NCI-H1092 (cell line): ENCODE results near the gene FMN1.

Experiments
- DNase-seq: peaks from one replicate; lab custom pipeline; 2025; lab: John Stamatoyannopoulos, UW

FMN1 gene

DNA sequence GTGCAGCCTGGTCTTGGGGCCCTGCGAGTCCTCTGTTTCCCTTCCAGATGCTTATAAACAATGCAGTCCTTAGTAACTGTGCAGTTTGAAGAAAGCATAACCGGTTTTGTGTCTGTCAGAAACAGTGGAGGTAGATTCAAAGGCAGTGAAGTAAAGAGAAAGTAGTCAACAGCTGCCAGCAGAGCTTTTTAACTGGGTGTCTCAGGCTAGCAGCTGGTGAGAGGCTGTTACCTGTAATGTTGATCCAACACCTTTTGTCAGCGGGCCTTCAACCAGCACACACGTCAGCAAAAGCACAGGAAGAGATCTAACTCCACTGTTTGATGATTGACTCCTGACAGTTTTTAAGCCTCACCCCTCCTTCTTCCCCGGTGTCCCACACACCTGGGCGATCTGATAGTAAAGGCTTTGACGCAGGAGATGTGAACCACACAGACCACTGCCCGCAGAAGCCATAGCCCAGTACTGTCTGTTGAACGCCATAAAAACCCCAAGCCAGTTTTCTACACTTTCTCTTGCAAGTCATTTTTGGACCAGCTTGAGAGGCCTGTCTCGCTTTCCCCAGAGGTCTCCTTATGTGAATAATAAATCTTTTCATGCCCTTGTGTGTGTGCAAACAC lies 178.0 kb downstream of the FMN1 start:
- DNase-seq = no peak

- no peak for DNase-seq
Observed at GRCh38 chr15:33014586-33014985, 179.9 kb downstream of the FMN1 start.

DNA sequence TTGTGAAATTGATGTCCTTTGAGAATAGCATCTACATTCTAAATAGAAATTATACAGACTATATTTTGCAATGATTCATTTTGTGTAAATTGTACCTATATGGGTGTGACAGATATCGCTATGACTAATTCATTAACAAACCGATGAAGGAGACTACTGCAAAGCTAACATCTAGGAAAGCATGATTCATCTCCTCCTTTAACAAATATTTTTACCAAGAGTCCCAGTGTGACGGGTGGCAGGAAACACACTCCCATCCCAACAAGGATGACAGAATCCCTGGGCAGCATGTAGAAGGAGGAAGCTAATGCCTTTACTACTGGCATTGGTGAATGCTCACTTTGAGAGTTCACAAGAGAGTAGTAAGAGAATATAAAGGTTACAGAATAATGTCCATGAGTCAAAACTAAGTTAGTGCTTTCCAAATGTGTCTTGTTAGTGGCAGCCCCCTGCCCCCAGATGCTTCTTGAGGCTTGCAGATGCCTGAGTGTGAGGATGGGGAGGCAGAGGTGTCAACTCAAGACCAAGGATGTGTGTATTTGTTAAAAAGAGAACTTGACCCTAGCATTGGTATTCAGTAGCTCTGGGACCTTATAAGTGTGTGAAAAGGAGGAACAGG lies 180.6 kb downstream of the FMN1 start:
- DNase-seq = no peak

- no peak for DNase-seq
Observed at GRCh38 chr15:33011976-33012375, 182.5 kb downstream of the FMN1 start.

DNA sequence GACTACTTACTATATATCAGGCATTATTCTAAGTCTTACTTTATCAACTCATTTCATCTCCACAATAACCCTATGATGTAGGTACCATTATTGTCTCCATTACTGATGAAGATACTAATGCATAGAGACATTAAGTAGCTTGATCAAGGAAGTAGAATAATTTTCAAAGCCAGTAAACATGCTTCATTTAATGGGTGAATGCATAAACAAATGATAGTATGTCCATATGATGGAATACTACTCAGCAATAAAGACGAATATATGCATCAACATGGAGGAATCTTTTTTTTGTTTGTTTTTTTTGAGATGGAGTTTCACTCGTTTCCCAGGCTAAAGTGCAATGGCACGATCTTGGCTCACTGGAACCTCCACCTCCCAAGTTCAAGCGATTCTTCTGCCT lies 184.9 kb downstream of the FMN1 start:
- DNase-seq = no peak

GRCh38 chr15:33009026-33009425 lies 185.5 kb downstream of the FMN1 start:
- DNase-seq = no peak

GRCh38 chr15:33008284-33008995 lies 186.1 kb downstream of the FMN1 start:
- DNase-seq = no peak

DNA sequence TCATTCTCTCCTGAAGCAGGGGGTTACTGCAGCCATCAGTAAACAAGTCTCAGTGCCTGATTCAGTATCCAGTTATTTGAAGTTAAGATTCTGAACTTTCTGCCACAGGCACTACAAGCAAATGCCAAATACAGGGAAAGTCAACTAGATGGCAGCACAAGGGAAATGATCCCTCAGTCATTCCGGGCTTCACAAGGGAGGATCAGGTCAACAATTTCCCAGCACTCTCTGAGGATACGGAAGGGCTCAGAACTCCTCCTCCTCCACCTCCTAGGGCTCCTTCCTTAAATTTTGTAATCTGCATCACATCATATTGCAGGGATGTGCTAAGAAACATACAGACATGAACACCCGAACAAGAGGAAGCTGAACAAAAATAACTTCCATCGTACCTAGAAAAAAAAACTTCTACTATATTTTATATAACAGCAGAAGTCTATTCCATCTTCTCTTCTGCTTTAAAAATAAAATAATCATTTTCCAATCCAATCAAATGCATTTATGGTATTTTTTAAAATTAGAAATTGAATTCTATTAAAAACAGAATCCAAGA lies 187.1 kb downstream of the FMN1 start:
- DNase-seq = no peak

GRCh38 chr15:33005582-33005981 lies 188.9 kb downstream of the FMN1 start:
- no peak for DNase-seq

DNA sequence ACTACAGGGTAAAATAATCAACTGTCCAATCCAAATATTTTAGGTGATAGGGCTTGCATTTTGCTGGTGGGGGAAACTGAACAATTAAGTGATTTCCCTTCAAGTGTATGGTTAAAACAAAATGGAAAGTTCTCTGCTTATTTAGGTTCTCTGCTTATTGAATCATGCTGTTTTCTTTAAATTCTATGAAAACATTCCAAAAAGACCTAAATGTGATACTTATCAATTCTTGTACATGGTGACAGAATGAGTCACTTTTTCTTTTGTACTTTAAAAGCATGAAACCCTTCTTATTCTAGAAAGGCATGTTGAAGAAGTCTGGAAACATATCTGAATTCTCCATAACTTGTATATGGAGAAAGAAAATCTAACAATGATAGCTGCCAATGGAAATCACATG lies 192.6 kb downstream of the FMN1 start:
- DNase-seq = no peak

- DNase-seq = no peak
Observed at GRCh38 chr15:32998979-32999672, 195.4 kb downstream of the FMN1 start.

- no peak for DNase-seq
Observed at GRCh38 chr15:32998182-32998581, 196.3 kb downstream of the FMN1 start.

GRCh38 chr15:32994810-32995424 lies 199.6 kb downstream of the FMN1 start:
- no peak for DNase-seq

GRCh38 chr15:32993285-32993684 lies 201.2 kb downstream of the FMN1 start:
- no peak for DNase-seq

- DNase-seq = no peak
Observed at GRCh38 chr15:32991619-32992111, 202.8 kb downstream of the FMN1 start.

DNA sequence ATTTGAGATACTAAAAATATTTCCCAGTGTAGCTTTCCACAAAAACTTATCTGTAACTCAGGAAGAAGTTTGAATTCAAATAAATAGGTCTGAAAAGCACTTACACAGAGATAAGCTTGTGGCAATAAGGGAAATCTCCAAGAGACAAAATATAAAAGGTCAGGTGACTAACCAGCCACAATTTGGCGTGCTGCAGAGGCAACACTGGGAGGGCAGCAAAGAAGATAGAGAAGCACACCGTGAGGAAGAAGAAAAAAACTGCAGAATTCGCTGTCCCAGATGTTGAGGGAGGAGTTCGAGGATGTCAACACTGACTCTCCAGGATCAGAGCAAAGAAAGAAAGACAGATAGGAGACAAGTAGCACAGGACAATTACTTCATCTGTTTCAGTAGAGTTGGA lies 204.4 kb downstream of the FMN1 start:
- DNase-seq = no peak

GRCh38 chr15:32987067-32987466 lies 207.4 kb downstream of the FMN1 start:
- DNase-seq = no peak

- DNase-seq = no peak
Observed at GRCh38 chr15:32986147-32986546, 208.4 kb downstream of the FMN1 start.

DNA sequence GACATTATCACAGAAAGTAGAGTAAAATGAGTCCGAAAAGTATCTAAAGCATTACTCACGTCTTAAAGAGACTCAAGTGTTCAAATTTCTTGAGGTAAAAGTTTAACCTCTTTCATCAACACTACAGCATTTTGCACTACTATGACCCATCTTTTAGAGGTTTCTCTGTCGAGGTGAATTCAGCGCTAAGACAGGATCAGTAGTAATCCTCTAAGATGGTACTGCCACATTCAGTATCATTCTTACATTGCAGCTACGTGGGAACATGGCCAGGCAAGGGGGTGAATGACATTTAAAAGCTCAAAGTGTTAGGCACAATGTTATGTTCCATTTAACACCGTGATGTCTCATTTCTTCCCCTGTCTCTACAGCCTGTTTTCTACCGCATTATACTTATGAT lies 210.8 kb downstream of the FMN1 start:
- DNase-seq = no peak

- DNase-seq = no peak
Observed at GRCh38 chr15:32982001-32982400, 212.5 kb downstream of the FMN1 start.

- DNase-seq = no peak
Observed at GRCh38 chr15:32981536-32981935, 213.0 kb downstream of the FMN1 start.

- DNase-seq = no peak
Observed at GRCh38 chr15:32979710-32980109, 214.8 kb downstream of the FMN1 start.
